HepG2 (cell line): ENCODE results near the gene RHD. TPM values are rescaled to one million over a fixed set of nuclear protein-coding genes. Genes with fewer than 3 reads are reported as not detected.

Experiments used
- CHD4 ChIP-seq: fragments of 200-600 bp; sonication (generic); IDR thresholded peaks from 2 replicates; pipeline ENCODE4 v1.7.0; 2017; ENCODE audit warnings: mild to moderate bottlenecking, low read length, borderline replicate concordance
- SMAD1 ChIP-seq: sonication (generic); formaldehyde crosslinking; IDR thresholded peaks from 2 replicates; pipeline ENCODE4 v1.4.0; 2020; ENCODE audit warnings: missing genetic modification reagents, low read depth, mild to moderate bottlenecking, borderline replicate concordance
- SMYD3 ChIP-seq: sonication (generic); formaldehyde crosslinking; IDR thresholded peaks from 2 replicates; pipeline ENCODE4 v1.8.1; 2023; ENCODE audit warnings: mild to moderate bottlenecking, missing genetic modification reagents
- ZNF432 ChIP-seq: sonication (generic); formaldehyde crosslinking; IDR thresholded peaks from 2 replicates; pipeline ENCODE4 v1.5.0; 2020; ENCODE audit warnings: missing genetic modification reagents, mild to moderate bottlenecking, borderline replicate concordance
- ZNF75D ChIP-seq: sonication (generic); formaldehyde crosslinking; IDR thresholded peaks from 2 replicates; pipeline ENCODE4 v1.8.1; 2023; ENCODE audit warnings: missing genetic modification reagents, mild to moderate bottlenecking, borderline replicate concordance
- polyA plus RNA-seq, 8 experiments: library from polyadenylated mRNA; depleted of rRNA in 3 of 8; stranded (reverse) in 7 of 8; unstranded in 1 of 8; fragments of >200 nt; fragmentation: Illumina TruSeq in 4 of 8; extraction: Trizol in 4 of 8; gene quantifications; 2 replicates each; pipeline versions ENCODE4 v1.2.1 to v1.2.3, GENCODE V29; 2011 to 2016; ENCODE audit warnings: low read depth in 4 of 8, missing spikeins in 1 of 8, mixed read lengths in 1 of 8; ENCODE audit not compliant: insufficient read depth in 1 of 8
- total RNA-seq, 5 experiments: library from RNA; depleted of rRNA; stranded (reverse); fragments of >200 nt; fragmentation: Illumina TruSeq; extraction: Trizol; gene quantifications; 2 replicates each; pipeline ENCODE4 v1.2.3, GENCODE V29; 2016; ENCODE audit warnings: low read depth in 1 of 5
- TF ChIP-seq, protein P1 (sequence below), 2 experiments: sonication (generic) in 1 of 2; formaldehyde crosslinking in 1 of 2; IDR thresholded peaks; 2 replicates each; pipeline versions ENCODE4 v1.4.0 to v1.6.1; 2018 to 2020; ENCODE audit warnings: missing genetic modification reagents in 2 of 2, borderline replicate concordance in 1 of 2, low read depth in 1 of 2, mild to moderate bottlenecking in 1 of 2, missing biosample characterization in 1 of 2
- TF ChIP-seq, protein P2 (sequence below): sonication (generic); formaldehyde crosslinking; IDR thresholded peaks from 2 replicates; pipeline ENCODE4 v1.8.1; 2023; ENCODE audit warnings: mild to moderate bottlenecking, moderate library complexity, missing genetic modification reagents
- TF ChIP-seq, protein P3 (sequence below): sonication (generic); formaldehyde crosslinking; IDR thresholded peaks from one replicate; pipeline ENCODE4 v1.5.1; 2020; ENCODE audit warnings: mild to moderate bottlenecking, missing genetic modification reagents; ENCODE audit errors: not compliant biosample characterization
- TF ChIP-seq, protein P4 (sequence below): sonication (generic); formaldehyde crosslinking; IDR thresholded peaks from 2 replicates; pipeline ENCODE4 v1.4.0; 2020; ENCODE audit warnings: missing genetic modification reagents

Gene RHD
- total and polyA plus RNA-seq, 2 of the 13 experiments (the other 11 are each of a cell fraction or from before 2014, with no cell fraction given): not detected

DNA sequence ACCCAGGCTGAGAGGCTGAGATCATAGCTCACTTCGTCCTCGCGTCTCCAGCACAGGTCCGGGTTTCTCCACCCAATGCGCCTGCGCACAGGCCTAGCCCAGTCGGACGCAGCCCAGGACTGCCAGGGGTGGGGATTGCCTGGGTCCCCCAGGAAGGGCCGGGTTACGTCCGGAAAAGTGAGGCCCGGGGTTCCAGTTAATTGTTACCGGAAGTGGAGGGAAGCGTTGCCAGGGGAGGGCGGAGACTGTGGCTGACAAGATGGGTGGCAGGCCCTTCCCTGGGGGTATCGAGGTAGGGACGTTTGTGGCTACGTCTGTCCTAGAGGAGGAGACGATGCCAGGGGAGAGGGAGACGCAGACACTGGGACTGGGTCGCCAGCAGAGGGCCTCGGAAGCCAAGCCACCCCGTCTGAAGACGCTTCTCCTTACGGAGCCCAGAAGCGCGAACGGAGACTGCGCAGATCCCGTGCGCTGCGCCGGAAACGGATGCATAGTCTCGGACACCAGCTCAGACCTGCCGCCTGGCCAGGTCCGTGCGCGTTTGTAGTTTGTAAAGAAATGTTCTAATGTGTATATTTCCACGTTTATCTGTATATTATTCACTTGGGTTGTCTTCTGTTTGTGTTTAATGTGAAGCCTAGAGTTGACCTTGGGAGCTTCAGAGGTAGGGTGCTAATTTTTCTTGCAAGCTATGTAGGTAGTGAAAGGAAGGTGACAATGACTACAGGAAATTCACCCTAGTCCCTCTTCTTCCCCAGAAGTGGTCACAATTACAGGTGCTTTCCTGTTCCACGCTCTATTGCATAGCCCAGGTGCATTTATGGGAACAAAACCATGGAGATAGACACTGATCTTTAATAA, 32.4 kb upstream of the RHD start (continued):
- TF ChIP-seq SMAD1 (CRISPR knock-in tag) (0 out of 2 replicates have a peak, but pooled peaks have one; percentile 57), ZNF432 (CRISPR knock-in tag) (no peak), ZNF75D (CRISPR knock-in tag) (no peak), SMYD3 (no peak; the same call in 1 of the 2 replicates), CHD4 (no peak)
- TF ChIP-seq, protein P1, sequence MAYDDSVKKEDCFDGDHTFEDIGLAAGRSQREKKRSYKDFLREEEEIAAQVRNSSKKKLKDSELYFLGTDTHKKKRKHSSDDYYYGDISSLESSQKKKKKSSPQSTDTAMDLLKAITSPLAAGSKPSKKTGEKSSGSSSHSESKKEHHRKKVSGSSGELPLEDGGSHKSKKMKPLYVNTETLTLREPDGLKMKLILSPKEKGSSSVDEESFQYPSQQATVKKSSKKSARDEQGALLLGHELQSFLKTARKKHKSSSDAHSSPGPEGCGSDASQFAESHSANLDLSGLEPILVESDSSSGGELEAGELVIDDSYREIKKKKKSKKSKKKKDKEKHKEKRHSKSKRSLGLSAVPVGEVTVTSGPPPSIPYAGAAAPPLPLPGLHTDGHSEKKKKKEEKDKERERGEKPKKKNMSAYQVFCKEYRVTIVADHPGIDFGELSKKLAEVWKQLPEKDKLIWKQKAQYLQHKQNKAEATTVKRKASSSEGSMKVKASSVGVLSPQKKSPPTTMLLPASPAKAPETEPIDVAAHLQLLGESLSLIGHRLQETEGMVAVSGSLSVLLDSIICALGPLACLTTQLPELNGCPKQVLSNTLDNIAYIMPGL (CRISPR knock-in tag; IDR thresholded peaks at IDR 0.05; ENCODE audit: borderline replicate concordance in 1 of 2, low read depth in 1 of 2): peak; percentile 56 to 86
- TF ChIP-seq, protein P2, sequence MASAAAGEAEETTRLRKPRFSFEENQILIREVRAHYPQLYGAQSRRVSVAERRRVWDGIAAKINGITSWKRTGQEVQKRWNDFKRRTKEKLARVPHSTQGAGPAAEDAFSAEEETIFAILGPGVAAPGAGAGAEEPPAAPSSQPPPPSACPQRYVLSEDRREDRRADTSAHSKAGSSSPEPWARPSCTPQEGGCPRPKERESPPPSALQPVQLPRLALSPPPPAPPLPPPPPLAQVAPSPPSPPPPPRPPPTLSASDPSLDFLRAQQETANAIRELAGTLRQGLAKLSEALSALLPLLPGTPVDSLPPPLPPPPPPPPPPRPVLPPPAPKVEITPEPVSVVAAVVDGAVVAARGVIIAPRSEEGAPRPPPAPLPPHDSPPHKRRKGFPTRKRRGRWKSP (CRISPR knock-in tag): peak; percentile 72; the same call in 1 of the 2 replicates
- TF ChIP-seq, protein P3, sequence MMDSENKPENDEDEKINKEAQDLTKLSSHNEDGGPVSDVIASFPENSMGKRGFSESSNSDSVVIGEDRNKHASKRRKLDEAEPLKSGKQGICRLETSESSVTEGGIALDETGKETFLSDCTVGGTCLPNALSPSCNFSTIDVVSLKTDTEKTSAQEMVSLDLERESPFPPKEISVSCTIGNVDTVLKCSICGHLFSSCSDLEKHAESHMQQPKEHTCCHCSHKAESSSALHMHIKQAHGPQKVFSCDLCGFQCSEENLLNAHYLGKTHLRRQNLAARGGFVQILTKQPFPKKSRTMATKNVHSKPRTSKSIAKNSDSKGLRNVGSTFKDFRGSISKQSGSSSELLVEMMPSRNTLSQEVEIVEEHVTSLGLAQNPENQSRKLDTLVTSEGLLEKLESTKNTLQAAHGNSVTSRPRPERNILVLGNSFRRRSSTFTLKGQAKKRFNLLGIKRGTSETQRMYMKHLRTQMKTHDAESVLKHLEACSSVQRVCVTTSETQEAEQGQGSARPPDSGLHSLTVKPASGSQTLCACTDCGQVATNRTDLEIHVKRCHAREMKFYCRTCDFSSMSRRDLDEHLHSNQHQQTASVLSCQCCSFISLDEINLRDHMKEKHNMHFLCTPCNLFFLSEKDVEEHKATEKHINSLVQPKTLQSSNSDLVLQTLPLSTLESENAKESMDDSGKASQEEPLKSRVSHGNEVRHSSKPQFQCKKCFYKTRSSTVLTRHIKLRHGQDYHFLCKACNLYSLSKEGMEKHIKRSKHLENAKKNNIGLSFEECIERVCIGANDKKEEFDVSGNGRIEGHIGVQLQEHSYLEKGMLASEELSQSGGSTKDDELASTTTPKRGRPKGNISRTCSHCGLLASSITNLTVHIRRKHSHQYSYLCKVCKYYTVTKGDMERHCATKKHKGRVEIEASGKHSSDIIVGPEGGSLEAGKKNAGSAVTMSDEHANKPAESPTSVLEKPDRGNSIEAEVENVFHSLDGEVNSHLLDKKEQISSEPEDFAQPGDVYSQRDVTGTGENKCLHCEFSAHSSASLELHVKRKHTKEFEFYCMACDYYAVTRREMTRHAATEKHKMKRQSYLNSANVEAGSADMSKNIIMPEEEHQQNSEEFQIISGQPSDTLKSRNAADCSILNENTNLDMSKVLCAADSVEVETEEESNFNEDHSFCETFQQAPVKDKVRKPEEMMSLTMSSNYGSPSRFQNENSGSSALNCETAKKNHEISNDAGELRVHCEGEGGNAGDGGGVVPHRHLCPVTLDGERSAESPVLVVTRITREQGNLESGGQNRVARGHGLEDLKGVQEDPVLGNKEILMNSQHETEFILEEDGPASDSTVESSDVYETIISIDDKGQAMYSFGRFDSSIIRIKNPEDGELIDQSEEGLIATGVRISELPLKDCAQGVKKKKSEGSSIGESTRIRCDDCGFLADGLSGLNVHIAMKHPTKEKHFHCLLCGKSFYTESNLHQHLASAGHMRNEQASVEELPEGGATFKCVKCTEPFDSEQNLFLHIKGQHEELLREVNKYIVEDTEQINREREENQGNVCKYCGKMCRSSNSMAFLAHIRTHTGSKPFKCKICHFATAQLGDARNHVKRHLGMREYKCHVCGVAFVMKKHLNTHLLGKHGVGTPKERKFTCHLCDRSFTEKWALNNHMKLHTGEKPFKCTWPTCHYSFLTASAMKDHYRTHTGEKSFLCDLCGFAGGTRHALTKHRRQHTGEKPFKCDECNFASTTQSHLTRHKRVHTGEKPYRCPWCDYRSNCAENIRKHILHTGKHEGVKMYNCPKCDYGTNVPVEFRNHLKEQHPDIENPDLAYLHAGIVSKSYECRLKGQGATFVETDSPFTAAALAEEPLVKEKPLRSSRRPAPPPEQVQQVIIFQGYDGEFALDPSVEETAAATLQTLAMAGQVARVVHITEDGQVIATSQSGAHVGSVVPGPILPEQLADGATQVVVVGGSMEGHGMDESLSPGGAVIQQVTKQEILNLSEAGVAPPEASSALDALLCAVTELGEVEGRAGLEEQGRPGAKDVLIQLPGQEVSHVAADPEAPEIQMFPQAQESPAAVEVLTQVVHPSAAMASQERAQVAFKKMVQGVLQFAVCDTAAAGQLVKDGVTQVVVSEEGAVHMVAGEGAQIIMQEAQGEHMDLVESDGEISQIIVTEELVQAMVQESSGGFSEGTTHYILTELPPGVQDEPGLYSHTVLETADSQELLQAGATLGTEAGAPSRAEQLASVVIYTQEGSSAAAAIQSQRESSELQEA (CRISPR knock-in tag): no peak
- TF ChIP-seq, protein P4, sequence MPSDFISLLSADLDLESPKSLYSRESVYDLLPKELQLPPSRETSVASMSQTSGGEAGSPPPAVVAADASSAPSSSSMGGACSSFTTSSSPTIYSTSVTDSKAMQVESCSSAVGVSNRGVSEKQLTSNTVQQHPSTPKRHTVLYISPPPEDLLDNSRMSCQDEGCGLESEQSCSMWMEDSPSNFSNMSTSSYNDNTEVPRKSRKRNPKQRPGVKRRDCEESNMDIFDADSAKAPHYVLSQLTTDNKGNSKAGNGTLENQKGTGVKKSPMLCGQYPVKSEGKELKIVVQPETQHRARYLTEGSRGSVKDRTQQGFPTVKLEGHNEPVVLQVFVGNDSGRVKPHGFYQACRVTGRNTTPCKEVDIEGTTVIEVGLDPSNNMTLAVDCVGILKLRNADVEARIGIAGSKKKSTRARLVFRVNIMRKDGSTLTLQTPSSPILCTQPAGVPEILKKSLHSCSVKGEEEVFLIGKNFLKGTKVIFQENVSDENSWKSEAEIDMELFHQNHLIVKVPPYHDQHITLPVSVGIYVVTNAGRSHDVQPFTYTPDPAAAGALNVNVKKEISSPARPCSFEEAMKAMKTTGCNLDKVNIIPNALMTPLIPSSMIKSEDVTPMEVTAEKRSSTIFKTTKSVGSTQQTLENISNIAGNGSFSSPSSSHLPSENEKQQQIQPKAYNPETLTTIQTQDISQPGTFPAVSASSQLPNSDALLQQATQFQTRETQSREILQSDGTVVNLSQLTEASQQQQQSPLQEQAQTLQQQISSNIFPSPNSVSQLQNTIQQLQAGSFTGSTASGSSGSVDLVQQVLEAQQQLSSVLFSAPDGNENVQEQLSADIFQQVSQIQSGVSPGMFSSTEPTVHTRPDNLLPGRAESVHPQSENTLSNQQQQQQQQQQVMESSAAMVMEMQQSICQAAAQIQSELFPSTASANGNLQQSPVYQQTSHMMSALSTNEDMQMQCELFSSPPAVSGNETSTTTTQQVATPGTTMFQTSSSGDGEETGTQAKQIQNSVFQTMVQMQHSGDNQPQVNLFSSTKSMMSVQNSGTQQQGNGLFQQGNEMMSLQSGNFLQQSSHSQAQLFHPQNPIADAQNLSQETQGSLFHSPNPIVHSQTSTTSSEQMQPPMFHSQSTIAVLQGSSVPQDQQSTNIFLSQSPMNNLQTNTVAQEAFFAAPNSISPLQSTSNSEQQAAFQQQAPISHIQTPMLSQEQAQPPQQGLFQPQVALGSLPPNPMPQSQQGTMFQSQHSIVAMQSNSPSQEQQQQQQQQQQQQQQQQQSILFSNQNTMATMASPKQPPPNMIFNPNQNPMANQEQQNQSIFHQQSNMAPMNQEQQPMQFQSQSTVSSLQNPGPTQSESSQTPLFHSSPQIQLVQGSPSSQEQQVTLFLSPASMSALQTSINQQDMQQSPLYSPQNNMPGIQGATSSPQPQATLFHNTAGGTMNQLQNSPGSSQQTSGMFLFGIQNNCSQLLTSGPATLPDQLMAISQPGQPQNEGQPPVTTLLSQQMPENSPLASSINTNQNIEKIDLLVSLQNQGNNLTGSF (CRISPR knock-in tag): peak; percentile 46; the same call in 1 of the 2 replicates
